ENCODE results near the gene LRPAP1.
"Not testable (repeated sequence)": the region's sequence is repeated elsewhere in the genome, so short reads cannot be mapped to it uniquely, and the experiment has no call there.

The LRPAP1 gene, protein sequence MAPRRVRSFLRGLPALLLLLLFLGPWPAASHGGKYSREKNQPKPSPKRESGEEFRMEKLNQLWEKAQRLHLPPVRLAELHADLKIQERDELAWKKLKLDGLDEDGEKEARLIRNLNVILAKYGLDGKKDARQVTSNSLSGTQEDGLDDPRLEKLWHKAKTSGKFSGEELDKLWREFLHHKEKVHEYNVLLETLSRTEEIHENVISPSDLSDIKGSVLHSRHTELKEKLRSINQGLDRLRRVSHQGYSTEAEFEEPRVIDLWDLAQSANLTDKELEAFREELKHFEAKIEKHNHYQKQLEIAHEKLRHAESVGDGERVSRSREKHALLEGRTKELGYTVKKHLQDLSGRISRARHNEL

DNA sequence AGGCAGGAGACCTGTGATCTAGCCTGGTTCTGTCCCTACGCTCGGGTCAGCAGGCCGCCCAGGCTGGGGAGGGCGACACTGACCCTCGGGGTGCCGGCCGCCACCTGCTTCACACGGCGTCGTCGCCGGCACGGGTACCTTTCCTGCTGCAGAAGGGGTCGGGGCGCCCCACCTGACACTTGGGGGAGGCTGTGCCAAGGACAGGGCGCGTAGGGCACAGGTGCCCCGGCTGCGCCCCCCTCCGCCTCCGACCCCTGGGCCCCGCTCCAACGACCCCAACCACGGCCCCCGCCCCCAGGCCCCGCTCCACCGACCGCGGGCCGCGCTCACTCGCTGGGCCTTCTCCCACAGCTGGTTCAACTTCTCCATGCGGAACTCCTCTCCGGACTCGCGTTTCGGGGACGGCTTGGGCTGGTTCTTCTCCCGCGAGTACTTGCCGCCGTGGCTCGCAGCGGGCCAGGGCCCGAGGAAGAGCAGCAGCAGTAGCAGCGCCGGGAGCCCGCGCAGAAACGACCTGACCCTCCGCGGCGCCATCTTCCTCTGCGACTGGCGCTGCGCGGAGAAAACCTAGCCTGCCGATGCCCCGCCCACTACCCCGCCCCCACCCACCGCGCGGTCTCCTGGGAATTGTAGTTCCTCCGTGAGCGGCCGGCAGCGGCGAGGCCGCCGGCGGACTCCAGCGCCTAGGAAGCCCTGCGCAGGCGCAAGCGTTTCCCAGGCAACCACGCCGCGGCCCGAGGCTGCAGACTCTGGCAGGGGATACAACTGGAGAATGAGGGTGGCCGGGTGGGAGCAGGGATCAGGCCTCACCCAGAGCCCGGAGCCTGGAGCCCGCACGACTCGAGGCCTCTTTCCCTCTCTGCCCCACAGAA is at the start of gene LRPAP1:
Gene LRPAP1, minus strand, starts transcription at position 544 of the 872 bp plus-strand sequence. Its CDS starts 10 bp downstream, at position 534.
- DNase-seq (ENCODE audit: low read depth in 3 of 3) = peak; percentile 74 to 77 (median 74)

DNA sequence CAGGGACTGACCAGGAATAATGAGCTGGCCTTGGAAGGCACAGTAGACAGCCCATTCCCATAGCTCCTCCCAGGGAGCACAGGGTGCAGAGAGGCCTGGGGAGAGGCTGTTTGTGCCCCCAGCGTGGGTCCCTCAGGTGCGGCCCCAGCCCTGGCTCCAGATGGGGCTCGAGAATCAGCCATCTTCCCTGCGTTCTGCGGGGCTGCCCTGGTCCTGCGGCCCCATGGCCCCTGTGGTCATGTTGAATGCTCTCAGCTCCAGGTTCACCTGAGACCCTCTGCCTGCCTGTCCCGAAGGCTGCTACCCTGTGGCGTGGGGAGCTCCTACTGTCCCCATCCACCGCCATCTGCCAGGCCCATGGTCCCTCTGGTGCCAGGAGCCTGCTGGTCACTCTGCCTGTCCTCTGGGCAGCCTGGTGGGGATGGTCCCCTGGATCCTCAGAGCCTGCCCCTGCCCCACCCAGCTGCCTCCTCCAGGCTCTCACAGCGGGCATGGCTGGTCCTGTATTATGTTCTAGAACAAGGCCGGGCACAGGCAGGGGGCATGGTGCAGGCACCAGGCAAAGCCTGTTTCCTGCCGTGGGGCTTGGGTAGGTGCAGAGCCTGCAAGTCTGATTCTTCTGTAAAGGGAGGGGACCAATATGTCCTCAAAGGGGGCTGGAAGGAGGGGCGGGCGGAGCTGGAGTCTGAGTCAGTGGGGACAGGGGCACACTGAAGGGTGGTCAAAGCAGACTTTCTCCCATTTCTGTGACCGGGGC is 49.3 kb upstream of the LRPAP1 start:
- not testable (repeated sequence) for DNase-seq (ENCODE audit: low read depth in 3 of 3)

DNA sequence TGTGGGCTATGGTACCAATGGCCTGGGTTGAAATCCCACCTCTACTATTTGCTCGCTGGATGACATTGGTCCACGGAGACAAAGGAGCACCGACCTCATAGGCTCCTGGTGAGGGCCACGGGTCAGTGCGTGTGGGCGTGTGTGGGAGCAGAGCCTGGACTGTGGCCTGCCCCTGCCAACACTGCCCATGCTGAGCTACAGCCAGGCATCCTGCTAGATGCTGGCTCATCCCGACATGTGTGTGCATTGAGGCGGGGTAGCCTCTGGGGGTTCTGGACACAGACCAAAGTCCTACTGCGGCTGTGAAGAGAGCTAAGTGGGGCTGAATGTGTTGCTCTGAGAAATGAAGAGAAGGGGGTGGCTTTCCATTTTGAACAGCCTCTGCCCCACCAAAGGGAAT is 48.6 kb upstream of the LRPAP1 start:
- DNase-seq (ENCODE audit: low read depth in 3 of 3) = not testable (repeated sequence)

DNA sequence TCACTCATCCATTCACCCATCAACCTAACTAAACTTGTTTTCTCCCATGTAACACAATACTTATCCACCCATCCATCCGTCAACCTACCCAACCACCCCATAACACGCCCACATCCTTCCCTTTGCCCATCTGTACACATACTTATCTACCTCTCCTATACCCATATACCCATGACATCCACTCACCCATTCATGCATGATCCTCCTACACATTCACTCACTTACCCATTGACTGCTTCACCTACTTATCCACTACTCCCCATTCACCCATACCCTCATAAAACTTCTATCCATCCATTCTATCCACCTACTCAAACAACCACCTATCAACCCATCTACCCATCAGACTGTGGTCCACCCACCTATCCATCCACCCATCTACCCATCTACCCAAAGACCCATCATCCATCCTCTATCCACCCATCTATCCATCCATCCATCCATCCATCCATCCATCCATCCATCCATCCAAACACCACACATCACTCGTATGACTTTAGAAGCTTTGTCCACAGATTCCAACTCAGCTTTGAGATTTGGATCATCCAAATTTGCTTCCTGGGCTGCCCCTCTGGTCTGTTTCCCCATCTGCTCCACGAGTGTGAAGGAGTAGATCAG is 46.4 kb upstream of the LRPAP1 start:
- DNase-seq (ENCODE audit: low read depth in 3 of 3) = not testable (repeated sequence)

DNA sequence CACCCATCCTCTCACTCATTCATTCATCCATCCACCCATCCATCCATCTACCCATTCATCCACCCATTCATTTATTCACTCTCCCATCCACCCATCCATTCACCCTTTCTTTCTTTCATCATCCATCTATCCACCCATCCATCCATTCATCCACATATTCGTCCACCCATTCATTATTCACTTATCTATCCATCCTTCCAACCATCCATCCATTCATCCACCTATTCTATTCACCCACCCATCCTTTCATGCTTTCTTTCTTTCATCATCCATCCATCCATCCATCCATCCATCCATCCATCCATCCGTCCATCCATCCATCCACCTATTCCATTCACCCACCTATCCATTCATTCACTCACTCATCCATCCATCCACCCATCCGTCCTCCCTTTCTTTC is 45.8 kb upstream of the LRPAP1 start:
- not testable (repeated sequence) for DNase-seq (ENCODE audit: low read depth in 3 of 3)

DNA sequence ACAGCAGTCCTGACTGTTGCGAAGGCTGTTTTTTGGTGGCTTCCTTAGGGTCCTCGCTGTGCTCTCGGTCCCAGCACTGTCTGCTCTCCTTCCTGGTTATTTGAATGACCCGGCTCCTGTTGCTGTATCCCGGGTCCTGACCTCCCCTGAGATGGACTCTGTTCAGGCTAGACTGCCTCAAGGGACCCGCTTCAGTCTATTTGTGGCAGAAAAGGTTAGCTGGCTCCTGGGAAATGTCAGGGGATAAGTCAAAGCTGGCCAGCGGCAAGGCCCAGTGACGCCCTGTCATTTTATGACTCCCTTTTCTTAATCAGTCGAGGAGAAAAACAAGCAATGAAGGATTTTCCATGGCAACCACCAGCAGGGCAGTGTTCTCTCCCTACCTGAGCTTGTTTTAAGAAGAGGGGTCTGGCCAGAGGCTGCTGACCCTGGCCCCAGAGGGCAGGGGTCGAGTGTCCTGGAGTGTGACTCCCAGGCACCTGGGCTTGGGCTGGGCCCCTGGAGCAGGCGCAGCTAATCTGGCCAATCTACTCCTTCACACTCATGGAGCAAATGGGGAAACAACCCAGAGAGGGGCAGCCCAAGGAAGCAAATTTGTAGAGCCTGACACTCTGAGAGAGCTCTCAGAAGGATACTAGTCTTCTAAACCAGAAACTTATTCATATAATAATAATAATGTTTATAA is 45.1 kb upstream of the LRPAP1 start:
- DNase-seq (ENCODE audit: low read depth in 3 of 3) = not testable (repeated sequence)

DNA sequence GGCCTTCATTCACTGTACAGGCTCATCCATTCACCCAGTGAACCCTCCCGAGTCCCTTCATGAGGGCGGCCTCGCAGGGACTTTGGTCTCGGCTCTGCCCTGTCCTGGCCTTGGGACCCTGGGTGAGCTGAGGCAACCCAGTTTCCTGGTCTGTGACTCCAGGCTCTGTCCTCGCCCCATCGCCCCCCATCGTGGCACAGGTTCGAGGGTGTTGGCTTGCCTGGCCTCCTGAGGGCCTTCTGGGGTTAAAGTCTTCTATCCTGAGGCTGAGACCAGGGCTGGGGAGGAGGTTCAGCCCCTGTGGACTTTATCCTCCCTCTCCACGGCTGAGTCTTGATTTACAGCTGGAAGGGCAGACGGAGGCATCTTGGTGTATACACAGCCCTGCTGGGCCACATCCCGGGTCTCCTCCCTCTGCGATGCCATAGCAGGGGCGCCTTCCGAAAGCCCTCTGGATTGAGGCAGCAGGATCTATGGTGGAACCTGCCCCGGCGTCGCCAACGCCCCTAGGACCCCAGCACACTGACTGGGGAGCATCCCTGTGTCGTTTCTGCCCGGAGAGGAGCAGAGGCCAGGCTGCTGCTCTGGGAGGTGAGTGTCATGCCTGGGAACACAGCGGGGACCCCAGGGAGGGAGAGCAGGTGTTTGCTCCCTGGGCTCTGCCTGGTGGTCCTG is 44.4 kb upstream of the LRPAP1 start:
- DNase-seq (ENCODE audit: low read depth in 3 of 3) = not testable (repeated sequence)

DNA sequence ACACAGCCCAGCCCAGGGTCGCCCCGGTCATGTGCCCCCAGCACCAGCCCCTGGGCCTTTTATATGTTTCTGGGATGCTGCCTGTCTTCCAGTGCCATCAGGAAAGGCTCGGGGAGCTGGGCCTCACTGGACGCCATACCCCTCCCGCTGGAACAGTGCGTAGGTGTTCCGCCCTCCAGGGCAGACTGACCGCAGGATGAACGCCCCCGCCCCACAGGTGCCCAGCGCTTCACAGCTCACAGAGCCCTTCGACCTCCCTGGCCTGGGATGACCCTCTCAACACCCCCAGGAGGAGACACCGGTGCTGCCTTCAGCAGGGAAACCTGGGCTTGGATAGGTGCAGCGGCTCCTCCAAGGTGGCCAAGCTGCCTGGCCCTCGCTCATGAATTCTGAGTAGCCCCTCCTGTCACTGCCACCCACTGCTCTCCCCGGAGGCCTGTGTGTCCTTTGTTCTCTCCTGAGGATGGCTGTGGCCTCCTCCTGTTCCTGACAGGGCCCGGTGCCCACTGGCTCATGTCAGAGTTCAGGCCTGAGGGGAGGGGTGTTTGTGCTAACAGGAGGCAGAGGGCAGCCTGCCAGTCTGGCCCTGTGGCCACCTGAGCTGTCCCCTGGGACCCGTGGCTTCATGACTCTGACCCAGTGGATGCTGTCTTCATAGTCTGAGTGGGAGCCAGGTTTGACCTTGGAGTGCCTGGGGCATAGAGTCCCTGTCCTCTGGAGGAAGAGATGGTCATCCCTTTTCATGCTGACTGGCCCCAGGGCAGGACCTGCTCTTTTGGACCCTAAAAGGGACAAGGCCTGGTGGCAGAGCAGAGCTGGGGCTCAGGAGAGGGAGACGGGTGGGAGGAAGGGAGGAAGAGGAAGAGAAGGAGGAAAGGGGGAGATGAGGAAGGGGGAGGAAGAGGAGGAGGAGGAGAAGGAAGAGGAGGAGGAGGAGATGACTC is 43.5 kb upstream of the LRPAP1 start:
- not testable (repeated sequence) for DNase-seq (ENCODE audit: low read depth in 3 of 3)

DNA sequence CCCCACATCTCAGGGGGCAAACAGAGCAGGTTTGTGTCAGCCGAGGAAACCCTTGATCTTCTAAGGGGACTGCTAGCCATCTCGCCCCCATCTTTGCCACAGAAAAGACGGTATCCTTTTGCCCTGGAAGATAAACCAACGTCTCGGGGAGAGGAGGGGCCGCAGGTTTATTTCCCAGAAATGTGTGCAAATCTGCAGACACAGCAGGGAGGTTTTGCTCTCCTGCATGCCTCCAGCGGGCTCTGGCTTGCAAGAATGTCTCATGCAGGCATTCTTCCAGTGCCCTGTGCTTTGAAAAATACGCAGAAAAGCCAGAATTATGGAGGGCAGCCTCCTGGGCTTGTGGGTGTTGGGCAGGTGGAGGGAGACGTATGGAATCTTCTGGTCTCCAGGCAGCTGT is 42.6 kb upstream of the LRPAP1 start:
- not testable (repeated sequence) for DNase-seq (ENCODE audit: low read depth in 3 of 3)

DNA sequence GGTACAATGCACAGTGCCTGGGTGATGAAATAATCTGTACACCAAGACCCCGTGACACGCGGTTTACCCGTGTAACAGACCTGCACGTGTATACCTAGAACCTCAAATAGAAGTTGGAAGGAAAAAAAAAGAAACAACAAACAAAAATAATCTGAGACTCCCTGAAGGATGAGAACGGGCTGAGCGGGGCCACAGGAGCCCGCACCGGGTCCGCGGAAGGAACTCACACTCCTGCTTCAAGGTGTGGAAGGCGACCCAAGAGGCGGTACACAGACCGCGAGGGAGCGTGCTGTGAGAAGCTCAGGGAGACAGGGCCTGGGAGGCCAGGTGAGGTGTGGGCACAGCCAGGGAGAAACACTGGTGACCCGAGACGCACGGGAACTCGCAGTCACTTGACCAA is 42.1 kb upstream of the LRPAP1 start:
- not testable (repeated sequence) for DNase-seq (ENCODE audit: low read depth in 3 of 3)

DNA sequence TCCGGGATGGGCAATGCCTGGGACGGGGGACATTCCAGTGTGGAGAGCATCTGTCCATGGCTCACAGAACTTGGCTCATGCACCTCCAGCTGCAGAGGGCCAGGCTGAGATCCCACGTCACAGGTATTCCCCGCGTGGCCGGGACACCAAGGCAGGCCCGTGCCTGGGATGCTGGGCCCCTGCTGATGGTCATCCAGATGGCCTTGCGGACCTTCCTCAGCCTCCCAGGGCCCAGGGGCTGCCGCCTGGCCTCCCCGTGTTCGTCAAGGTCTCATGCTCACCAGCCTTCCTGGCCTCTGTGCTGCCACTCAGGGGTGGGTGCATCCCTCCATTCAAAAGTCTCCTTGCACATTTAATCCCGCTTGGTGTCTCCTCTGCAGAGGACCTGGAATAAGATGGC is 40.9 kb upstream of the LRPAP1 start:
- no peak for DNase-seq (ENCODE audit: low read depth in 3 of 3)

DNA sequence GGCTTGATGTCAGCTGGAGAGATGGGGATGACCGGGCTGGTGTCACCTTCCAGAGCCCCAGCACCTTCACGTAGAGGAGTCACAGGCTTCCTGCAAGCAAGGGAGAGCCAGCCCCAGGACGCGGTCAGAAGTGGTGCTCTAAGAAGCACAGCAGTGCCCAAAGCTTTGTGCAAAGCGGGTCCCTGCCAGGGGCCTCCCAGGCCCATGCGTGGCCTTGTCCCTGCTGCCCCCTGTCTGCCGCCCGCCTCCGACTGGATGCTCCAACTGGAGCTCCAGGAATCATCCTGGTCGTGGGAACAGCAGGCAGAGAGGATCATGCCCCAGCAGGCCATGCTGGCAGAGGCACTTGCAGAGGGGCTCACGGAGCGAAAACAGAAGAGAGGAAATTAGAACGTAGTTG is 40.1 kb upstream of the LRPAP1 start:
- DNase-seq (ENCODE audit: low read depth in 3 of 3) = no peak

DNA sequence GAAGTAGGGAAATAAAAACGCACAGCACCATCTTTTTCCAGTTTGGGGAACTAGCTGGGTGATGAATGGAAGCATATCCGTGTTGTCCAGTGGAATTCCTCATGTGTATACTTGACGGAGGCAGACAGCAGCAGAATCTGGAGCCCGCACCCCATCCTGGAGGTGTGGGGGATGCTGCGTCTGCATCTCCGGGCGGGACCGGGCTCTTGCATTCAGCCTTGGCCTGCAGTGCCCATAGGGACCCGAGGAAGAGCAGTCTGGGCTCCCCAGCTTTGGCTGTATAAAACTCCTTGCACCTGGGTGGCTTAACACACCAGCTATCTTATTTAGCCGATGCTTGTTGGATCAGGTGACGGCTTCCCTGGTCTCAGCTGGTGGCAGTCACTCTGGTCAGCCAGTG is 39.7 kb upstream of the LRPAP1 start:
- DNase-seq (ENCODE audit: low read depth in 3 of 3) = no peak

DNA sequence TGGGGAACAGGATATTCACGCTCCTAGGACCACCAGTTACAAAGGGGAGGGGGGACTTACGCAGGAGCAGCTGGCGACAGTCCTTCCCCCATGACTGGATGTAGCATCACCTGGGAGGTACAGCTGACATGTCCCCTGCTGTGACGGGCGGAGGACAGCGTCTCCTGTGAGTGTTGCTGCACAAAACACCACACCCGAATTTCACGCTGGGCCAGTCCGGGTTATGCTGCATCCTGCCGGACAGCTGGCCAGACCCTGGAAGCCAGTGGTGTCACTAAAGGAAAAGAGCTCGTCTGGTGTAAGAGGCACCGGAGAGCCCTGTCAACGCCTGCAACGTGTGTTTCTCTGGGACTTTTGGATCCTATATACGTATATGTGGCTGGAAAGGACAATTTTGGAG is 38.7 kb upstream of the LRPAP1 start:
- not testable (repeated sequence) for DNase-seq (ENCODE audit: low read depth in 3 of 3)

DNA sequence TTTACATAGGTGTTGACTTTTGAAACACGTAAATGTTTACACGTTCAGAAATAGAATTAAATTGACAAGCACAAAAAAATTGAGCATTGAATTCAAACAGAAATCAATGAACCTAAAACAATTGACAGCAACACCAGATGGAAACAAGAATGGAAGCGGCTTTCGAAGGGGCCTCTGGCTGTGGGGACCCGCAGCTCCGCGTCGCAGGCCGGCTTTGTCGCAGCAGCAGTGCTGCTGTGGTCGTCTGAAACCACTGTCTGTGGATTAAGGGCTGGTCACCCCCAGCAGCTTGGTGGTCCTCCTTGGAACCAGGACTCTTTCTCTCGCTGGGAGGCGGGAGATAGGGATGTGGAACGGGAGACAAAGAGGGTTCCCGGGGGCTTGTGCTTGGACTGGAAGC is 37.4 kb upstream of the LRPAP1 start:
- not testable (repeated sequence) for DNase-seq (ENCODE audit: low read depth in 3 of 3)

DNA sequence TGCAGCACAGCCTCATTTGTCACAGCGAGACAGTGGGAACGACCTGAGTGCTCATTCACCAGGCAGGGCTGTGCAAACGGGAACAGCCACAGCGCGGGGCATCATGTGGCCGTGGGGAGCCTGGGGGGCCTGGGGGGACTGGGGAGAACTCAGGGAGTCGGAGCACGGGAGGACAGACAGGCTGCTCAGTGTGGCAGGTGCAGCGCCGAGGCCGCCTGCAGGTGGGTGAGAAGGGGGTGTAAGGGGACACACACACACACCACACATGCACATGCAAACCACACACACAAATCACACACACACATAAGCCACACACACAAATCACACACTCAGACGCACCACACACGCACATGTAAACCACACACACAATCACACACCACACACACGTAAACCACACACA is 34.5 kb upstream of the LRPAP1 start:
- not testable (repeated sequence) for DNase-seq (ENCODE audit: low read depth in 3 of 3)

DNA sequence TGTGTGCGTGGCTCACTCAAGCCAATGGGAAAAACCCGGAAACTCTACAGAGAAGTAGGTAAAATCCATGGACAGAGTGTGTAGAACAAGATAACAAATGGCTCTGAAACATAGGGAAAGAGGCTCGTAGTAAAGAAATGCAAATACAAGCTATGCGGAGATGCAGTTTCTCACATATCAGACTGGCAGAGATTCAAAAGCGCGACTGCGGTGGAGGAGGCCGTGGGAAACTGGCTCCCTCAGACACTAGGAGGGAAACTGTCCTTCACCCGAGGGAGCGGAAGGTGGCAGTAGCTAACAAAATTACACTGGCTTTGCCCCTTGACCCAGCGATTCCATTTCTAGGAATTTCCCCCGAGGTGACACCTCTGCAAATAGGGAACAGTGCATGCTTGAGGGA is 34.1 kb upstream of the LRPAP1 start:
- not testable (repeated sequence) for DNase-seq (ENCODE audit: low read depth in 3 of 3)

DNA sequence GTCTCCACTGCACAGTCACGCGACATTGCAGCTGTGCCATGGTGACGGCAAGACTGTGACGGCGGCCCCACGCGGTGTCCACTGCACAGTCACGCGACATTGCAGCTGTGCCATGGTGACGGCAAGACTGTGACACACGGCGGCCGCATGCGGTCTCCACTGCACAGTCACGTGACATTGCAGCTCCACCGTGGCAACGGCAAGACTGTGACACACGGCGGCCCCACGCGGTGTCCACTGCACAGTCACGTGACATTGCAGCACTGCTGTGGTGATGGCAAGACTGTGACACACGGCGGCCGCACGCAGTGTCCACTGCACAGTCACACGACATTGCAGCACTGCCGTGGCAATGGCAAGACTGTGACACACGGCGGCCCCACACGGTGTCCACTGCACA is 32.7 kb upstream of the LRPAP1 start:
- DNase-seq (ENCODE audit: low read depth in 3 of 3) = not testable (repeated sequence)

DNA sequence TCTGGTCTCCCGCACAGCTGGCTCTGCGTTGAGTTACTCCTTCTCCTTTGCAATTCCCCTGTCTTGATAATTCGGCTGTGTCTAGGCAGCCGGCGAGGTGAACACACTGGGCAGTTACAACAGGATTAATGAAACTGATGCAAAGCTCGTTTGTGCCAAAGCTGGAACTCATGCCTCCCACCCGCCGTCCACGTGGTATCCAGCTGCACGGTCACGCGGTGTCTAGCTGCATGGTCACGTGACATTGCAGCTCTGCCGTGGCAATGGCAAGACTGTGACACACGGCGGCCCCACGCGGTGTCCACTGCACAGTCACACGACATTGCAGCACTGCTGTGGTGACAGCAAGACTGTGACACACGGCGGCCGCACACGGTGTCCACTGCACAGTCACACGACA is 31.2 kb upstream of the LRPAP1 start:
- no peak for DNase-seq (ENCODE audit: low read depth in 3 of 3)
